HCT116 (cell line): ENCODE results near the gene RAB40C. TPM values are rescaled to one million over a fixed set of nuclear protein-coding genes. Genes with fewer than 3 reads are reported as not detected.

Source experiments
- ATAC-seq: fragments of 200-7000 bp; cut with Tn5 transposase; 2 replicates; pipeline ENCODE4 v1.9.1; 2020; ENCODE audit warnings: mild to moderate bottlenecking, moderate library complexity
- BruUV-seq: library from RNA; stranded (reverse); fragments of 400-500 nt; replicated peaks from 2 replicates; lab custom pipeline; 2021; lab: Mats Ljungman, UMichigan
- CTCF ChIA-PET: fragments of 300-600 bp; sonication (Branson Sonifier 250); formaldehyde crosslinking; loops from one replicate; lab custom pipeline; 2021; ENCODE audit warnings: antibody characterized with exemption; lab: Charles Lee
- POLR2A ChIA-PET: fragments of 300-600, 350-600 bp; sonication (Branson Sonifier 250); formaldehyde crosslinking; loops from one replicate; lab custom pipeline; 2021; ENCODE audit warnings: antibody characterized with exemption; lab: Charles Lee
- RAD21 ChIA-PET, 2 experiments: fragments of 300-600 bp; sonication (Branson Sonifier 250); formaldehyde crosslinking; loops; one replicate each; lab custom pipeline; 2023; ENCODE audit warnings: low total read pairs in 2 of 2; ENCODE audit not compliant: uncharacterized antibody in 2 of 2, unreplicated experiment in 2 of 2, low non-redundant PET in 1 of 2; lab: Charles Lee
- DNase-seq: peaks from one replicate; pipeline ENCODE4 v3.0.0-alpha.2; 2010; ENCODE audit warnings: low read depth, low spot score
- H2AFZ ChIP-seq: fragments of 200-600 bp; shearing (Covaris generic), sonication (generic); 2 replicates; pipeline ENCODE4 v1.6.1; 2017; ENCODE audit warnings: low read depth, mixed run types, mixed read lengths, antibody characterized with exemption, low read length; ENCODE audit not compliant: poor library complexity, severe bottlenecking
- H3K27ac ChIP-seq: 2 replicates; pipeline ENCODE4 v1.5.1; 2012; ENCODE audit warnings: low read depth, low read length
- H3K27me3 ChIP-seq: fragments of 200-600 bp; sonication (generic); 2 replicates; pipeline ENCODE4 v1.6.1; 2016; ENCODE audit warnings: mixed run types, low read length, mixed read lengths; ENCODE audit not compliant: insufficient read depth
- H3K36me3 ChIP-seq, 2 experiments: fragments of 200-500 bp in 1 of 2; fragments of 200-600 bp in 1 of 2; sonication (Bioruptor generic) in 1 of 2; sonication (generic) in 1 of 2; 2 replicates each; pipeline versions ENCODE4 v1.5.1 to v1.6.1; 2014 to 2016; ENCODE audit warnings: low read length in 2 of 2, inconsistent platforms in 1 of 2, mixed read lengths in 1 of 2, mixed run types in 1 of 2; ENCODE audit not compliant: insufficient read depth in 2 of 2, control insufficient read depth in 1 of 2
- H3K4me1 ChIP-seq, 2 experiments: fragments of 200-600 bp in 1 of 2; sonication (generic) in 1 of 2; 2 replicates each; pipeline versions ENCODE4 v1.5.1 to v1.6.1; 2012 to 2017; ENCODE audit warnings: low read length in 2 of 2, inconsistent platforms in 1 of 2, mild to moderate bottlenecking in 1 of 2, mixed read lengths in 1 of 2, mixed run types in 1 of 2, moderate library complexity in 1 of 2; ENCODE audit not compliant: insufficient read depth in 2 of 2, control insufficient read depth in 1 of 2
- H3K4me2 ChIP-seq: fragments of 200-600 bp; sonication (generic); 2 replicates; pipeline ENCODE4 v1.6.1; 2017; ENCODE audit warnings: mixed run types, low read length, mixed read lengths
- H3K4me3 ChIP-seq, 2 experiments: fragments of 200-600 bp in 1 of 2; sonication (generic) in 1 of 2; replicated peaks in 1 of 2; 2 replicates each; pipeline ENCODE4 v1.5.1; 2011 to 2016; ENCODE audit warnings: low read length in 2 of 2, control low read depth in 1 of 2, low read depth in 1 of 2, mild to moderate bottlenecking in 1 of 2, mixed read lengths in 1 of 2, mixed run types in 1 of 2
- H3K79me2 ChIP-seq: fragments of 200-600 bp; sonication (generic); 2 replicates; pipeline ENCODE4 v1.6.1; 2017; ENCODE audit warnings: mild to moderate bottlenecking, mixed run types, low read length, moderate library complexity, mixed read lengths; ENCODE audit not compliant: insufficient read depth
- H3K9ac ChIP-seq: fragments of 200-600 bp; sonication (generic); 2 replicates; pipeline ENCODE4 v1.6.1; 2016; ENCODE audit warnings: low read length, mixed read lengths
- H3K9me2 ChIP-seq: fragments of 200-600 bp; sonication (generic), shearing (Covaris generic); 2 replicates; pipeline ENCODE4 v1.6.1; 2017; ENCODE audit warnings: mixed run types, mild to moderate bottlenecking, moderate library complexity; ENCODE audit not compliant: insufficient read depth
- H3K9me3 ChIP-seq, 2 experiments: fragments of 200-500 bp in 1 of 2; fragments of 200-600 bp in 1 of 2; sonication (Bioruptor generic) in 1 of 2; sonication (generic) in 1 of 2; 2 replicates each; pipeline ENCODE4 v1.6.1; 2014 to 2017; ENCODE audit warnings: low read length in 2 of 2, mixed read lengths in 2 of 2, inconsistent platforms in 1 of 2, low read depth in 1 of 2, mild to moderate bottlenecking in 1 of 2, mixed run types in 1 of 2, moderate library complexity in 1 of 2; ENCODE audit not compliant: control insufficient read depth in 1 of 2, insufficient read depth in 1 of 2
- H4K20me1 ChIP-seq: fragments of 200-600 bp; sonication (generic), shearing (Covaris generic); 2 replicates; pipeline ENCODE4 v1.6.1; 2017; ENCODE audit warnings: mixed run types, mild to moderate bottlenecking, moderate library complexity; ENCODE audit not compliant: insufficient read depth
- CEBPB ChIP-seq: IDR thresholded peaks from 2 replicates; pipeline ENCODE4 v1.6.1; 2012; ENCODE audit warnings: low read depth
- CTCF ChIP-seq, 3 experiments: fragments of 200-600 bp in 1 of 3; sonication (generic) in 1 of 3; IDR thresholded peaks in 2 of 3; conservative IDR thresholded peaks in 1 of 3; 2 replicates each; pipeline ENCODE4 v1.5.1; 2012 to 2017; ENCODE audit warnings: low read depth in 2 of 3, low read length in 2 of 3, antibody characterized with exemption in 1 of 3, borderline replicate concordance in 1 of 3, control low read depth in 1 of 3, mild to moderate bottlenecking in 1 of 3, mixed read lengths in 1 of 3, mixed run types in 1 of 3, moderate library complexity in 1 of 3; ENCODE audit not compliant: insufficient read depth in 1 of 3
- EGR1 ChIP-seq: IDR thresholded peaks from 2 replicates; pipeline ENCODE4 v1.6.1; 2012; ENCODE audit warnings: low read depth
- EZH2 ChIP-seq: fragments of 200-600 bp; sonication (generic); IDR thresholded peaks from 2 replicates; pipeline ENCODE4 v1.6.1; 2017; ENCODE audit warnings: antibody characterized with exemption, mixed run types
- EZH2phosphoT487 ChIP-seq: fragments of 200-600 bp; IDR thresholded peaks from 2 replicates; pipeline ENCODE4 v1.6.1; 2018; ENCODE audit warnings: antibody characterized with exemption, borderline replicate concordance
- JUND ChIP-seq: IDR thresholded peaks from 2 replicates; pipeline ENCODE4 v1.6.1; 2012
- POLR2AphosphoS5 ChIP-seq: IDR thresholded peaks from 2 replicates; pipeline ENCODE4 v1.6.1; 2011; ENCODE audit warnings: mild to moderate bottlenecking, low read depth, low read length, moderate library complexity
- SIN3A ChIP-seq: IDR thresholded peaks from 2 replicates; pipeline ENCODE4 v1.6.1; 2012; ENCODE audit warnings: low read depth
- SP1 ChIP-seq: IDR thresholded peaks from 2 replicates; pipeline ENCODE4 v1.6.1; 2012; ENCODE audit warnings: low read depth
- TCF7L2 ChIP-seq: IDR thresholded peaks from 2 replicates; pipeline ENCODE4 v1.7.0; 2011; ENCODE audit warnings: borderline replicate concordance, inconsistent platforms; ENCODE audit not compliant: insufficient read depth, insufficient read length; ENCODE audit errors: extremely low read depth
- YY1 ChIP-seq: IDR thresholded peaks from 2 replicates; pipeline ENCODE4 v1.6.1; 2011; ENCODE audit warnings: low read length, low read depth, moderate library complexity, mild to moderate bottlenecking; ENCODE audit not compliant: insufficient replicate concordance; ENCODE audit errors: extremely low read depth
- ZBTB33 ChIP-seq: IDR thresholded peaks from 2 replicates; pipeline ENCODE4 v1.6.1; 2011; ENCODE audit warnings: mild to moderate bottlenecking, low read length, moderate library complexity; ENCODE audit not compliant: insufficient replicate concordance; ENCODE audit errors: extremely low read depth
- ZNF274 ChIP-seq: fragments of 200-500 bp; sonication (Bioruptor generic); IDR thresholded peaks from 2 replicates; pipeline ENCODE4 v1.6.1; 2014; ENCODE audit warnings: mild to moderate bottlenecking, low read depth, low read length, inconsistent platforms
- intact Hi-C: fragments of 100-400 bp; cut with micrococcal nuclease; formaldehyde crosslinking; loops from 2 replicates; pipeline ENCODE4 v1.10.0; 2022
- total RNA-seq: library from RNA; stranded (reverse); gene quantifications from one replicate; pipeline ENCODE4 v1.2.1, GENCODE V29; 2021; ENCODE audit not compliant: unreplicated experiment

The RAB40C gene
- total RNA-seq, 1 experiment from 2014 or later = 14.1 TPM

DNA sequence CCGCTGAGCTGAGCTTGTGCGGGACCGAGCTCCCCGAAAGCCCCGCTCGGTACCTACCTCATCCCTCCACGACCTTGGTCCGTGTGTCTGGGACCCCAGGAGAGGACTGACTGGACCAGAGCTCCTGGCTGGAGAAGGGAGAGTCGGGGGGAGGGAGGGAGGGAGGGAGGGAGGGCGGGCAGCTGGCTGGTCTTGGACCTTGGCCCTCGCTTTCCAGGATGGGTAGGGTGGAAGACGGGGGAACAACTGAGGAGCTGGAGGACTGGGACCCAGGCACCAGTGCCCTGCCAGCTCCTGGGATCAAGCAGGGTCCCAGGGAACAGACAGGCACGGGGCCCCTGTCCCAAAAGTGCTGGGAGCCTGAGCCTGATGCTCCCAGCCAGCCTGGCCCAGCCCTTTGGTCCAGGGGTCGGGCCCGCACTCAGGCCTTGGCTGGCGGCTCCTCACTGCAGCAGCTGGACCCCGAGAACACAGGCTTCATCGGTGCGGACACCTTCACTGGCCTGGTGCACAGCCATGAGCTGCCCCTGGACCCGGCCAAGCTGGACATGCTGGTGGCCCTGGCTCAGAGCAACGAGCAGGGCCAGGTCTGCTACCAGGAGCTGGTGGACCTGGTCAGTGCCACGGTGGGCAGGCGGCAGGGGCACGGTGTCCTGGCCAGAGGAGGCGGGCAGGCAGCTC, 86.2 kb downstream of the RAB40C start:
- H3K9ac ChIP-seq = no peak overlapping the region
- BruUV-seq = no TSS peak
- POLR2A ChIA-PET = no interaction called here
- no peaks in the 10 kb centered on the region for H3K9me3 ChIP-seq
- no peaks in the 10 kb centered on the region for H3K9me2 ChIP-seq
- H3K27me3 ChIP-seq = no peaks in the 10 kb centered on the region
- no peaks in the 10 kb centered on the region for H4K20me1 ChIP-seq
- H3K36me3 ChIP-seq = peaks cover 0 to 5% of the 10 kb centered on the region in 2 experiments; a peak in 2 of 4 replicates
- no peak overlapping the region for H2AFZ ChIP-seq
- CTCF ChIA-PET = no interaction called here
- no peak overlapping the region for H3K4me2 ChIP-seq
- RAD21 ChIA-PET = no interaction called here
- no peak for ATAC-seq
- H3K79me2 ChIP-seq = peaks cover 5% of the 10 kb centered on the region
- H3K27ac ChIP-seq = no peak overlapping the region
- no peak for DNase-seq
- H3K4me3 ChIP-seq = no peak overlapping the region
- peaks cover 0 to 12% of the 10 kb centered on the region in 2 experiments; a peak in 2 of 4 replicates for H3K4me1 ChIP-seq
- intact Hi-C loops = no loop called here
- no peak for TF ChIP-seq EZH2
- no peak for TF ChIP-seq EGR1
- no peak for TF ChIP-seq ZNF274
- TF ChIP-seq CTCF (IDR thresholded peaks at IDR 0.05 in 2 of 3, conservative IDR thresholded peaks at IDR 0.05 in 1 of 3; ENCODE audit: borderline replicate concordance in 1 of 3, insufficient read depth in 1 of 3, low read depth in 2 of 3, low read length in 2 of 3) = no peak
- no peak for TF ChIP-seq YY1
- TF ChIP-seq POLR2AphosphoS5 = no peak
- no peak for TF ChIP-seq ZBTB33
- no peak for TF ChIP-seq TCF7L2
- TF ChIP-seq SP1 = no peak
- no peak for TF ChIP-seq CEBPB
- no peak for TF ChIP-seq SIN3A
- no peak for TF ChIP-seq EZH2phosphoT487
- TF ChIP-seq JUND = no peak
